ENCODE measurements around the gene FUT8. TPM values are rescaled to one million over a fixed set of nuclear protein-coding genes. Genes with fewer than 3 reads are reported as not detected.

Gene FUT8
- total and polyA plus RNA-seq, 2 of the 8 experiments (the other 6 are each of a cell fraction or from before 2014, with no cell fraction given) = 10.5 to 25.1 TPM

DNA sequence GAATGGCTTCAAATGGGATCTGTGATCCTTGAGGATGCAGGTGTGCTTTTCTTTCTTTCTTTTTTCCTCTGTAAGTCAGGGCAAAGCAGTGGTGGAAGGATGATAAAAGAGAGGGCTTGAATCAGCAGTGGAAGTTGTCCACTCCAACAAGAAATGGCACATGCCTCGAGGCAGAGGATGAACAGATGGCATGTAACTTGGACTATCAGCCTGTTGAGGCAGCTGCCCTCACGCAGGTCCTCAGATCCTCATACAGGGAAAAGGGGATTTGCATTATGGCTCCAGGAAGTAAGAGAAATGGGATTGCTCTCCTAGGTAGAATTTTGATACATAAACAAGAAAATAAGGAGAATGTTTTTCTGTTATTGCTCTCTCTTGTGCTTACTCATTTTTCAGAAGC lies 368.0 kb downstream of the FUT8 start:
- H3K4ac ChIP-seq (replicated peaks; ENCODE audit: insufficient read length, low read depth, low read length) = no peak overlapping the region
- H2BK12ac ChIP-seq (ENCODE audit: low read depth, low read length) = no peak overlapping the region
- no peak overlapping the region for H3K9ac ChIP-seq (replicated peaks in 1 of 4; ENCODE audit: extremely low read depth in 1 of 4, low read depth in 3 of 4, low read length in 3 of 4)
- no peaks in the 10 kb centered on the region for H4K20me1 ChIP-seq (replicated peaks in 1 of 2; ENCODE audit: control insufficient read depth in 1 of 2, insufficient read depth in 2 of 2, low read length in 2 of 2)
- no peaks in the 10 kb centered on the region for H3K23me2 ChIP-seq (ENCODE audit: low read depth, low read length)
- no peak overlapping the region for H2BK120ac ChIP-seq (replicated peaks; ENCODE audit: low read depth, low read length)
- H3K79me1 ChIP-seq (ENCODE audit: low read depth, low read length) = no peaks in the 10 kb centered on the region
- no peak overlapping the region for H3K18ac ChIP-seq (ENCODE audit: extremely low read depth, low read length)
- POLR2A ChIA-PET (ENCODE audit: partially characterized antibody) = no interaction called here
- H4K5ac ChIP-seq (ENCODE audit: insufficient read length, low read depth, low read length) = no peak overlapping the region
- H2AFZ ChIP-seq (ENCODE audit: low read length) = no peak overlapping the region
- H3K27me3 ChIP-seq (replicated peaks in 1 of 4; ENCODE audit: control insufficient read depth in 3 of 4, extremely low read depth in 1 of 4, insufficient read depth in 3 of 4, low read length in 3 of 4) = no peaks in the 10 kb centered on the region
- no peak overlapping the region for H3K4me2 ChIP-seq (ENCODE audit: insufficient read depth in 1 of 2, low read depth in 2 of 2, low read length in 2 of 2)
- no peak overlapping the region for H3K14ac ChIP-seq (ENCODE audit: insufficient read length)
- FAIRE-seq (no peak), DNase-seq (ENCODE audit: low read depth in 1 of 2, low spot score in 2 of 2) (no peak)
- H2BK15ac ChIP-seq (ENCODE audit: low read length) = no peak overlapping the region
- no peaks in the 10 kb centered on the region for H3K9me3 ChIP-seq (ENCODE audit: insufficient read depth in 2 of 2, low read depth in 1 of 2, low read length in 1 of 2)
- H4K8ac ChIP-seq (ENCODE audit: extremely low read depth, insufficient read depth, low read length) = no peak overlapping the region
- H3K23ac ChIP-seq (ENCODE audit: insufficient read length) = no peak overlapping the region
- no peaks in the 10 kb centered on the region for H3K36me3 ChIP-seq (ENCODE audit: control insufficient read depth in 2 of 4, insufficient read depth in 4 of 4, low read length in 3 of 4)
- no peak overlapping the region for H4K91ac ChIP-seq (replicated peaks; ENCODE audit: insufficient read length, low read length)
- no peak overlapping the region for H2AK5ac ChIP-seq (ENCODE audit: low read depth, low read length)
- 71% methylated on average over 2 of the region's 2 CpGs; no CpG with 5 or more reads in 1 of the 2 experiments for WGBS, 2 experiments (ENCODE audit: extremely low coverage in 1 of 2, insufficient coverage in 1 of 2, insufficient read length in 1 of 2, insufficient replicate concordance in 2 of 2, low coverage in 1 of 2, low lambda C conversion rate in 2 of 2, missing lambda C conversion rate in 1 of 2)
- H3K79me2 ChIP-seq (ENCODE audit: control insufficient read depth in 1 of 2, insufficient read depth in 2 of 2, low read length in 2 of 2) = no peaks in the 10 kb centered on the region
- no peak overlapping the region for H3K27ac ChIP-seq (ENCODE audit: low read depth, low read length)
- H2BK5ac ChIP-seq (ENCODE audit: low read depth, low read length) = no peak overlapping the region
- H2BK20ac ChIP-seq (ENCODE audit: low read length) = no peak overlapping the region
- H3K4me1 ChIP-seq (replicated peaks in 1 of 4; ENCODE audit: control insufficient read depth in 3 of 4, insufficient read depth in 4 of 4, low read length in 3 of 4) = no peaks in the 10 kb centered on the region
- H3K4me3 ChIP-seq (ENCODE audit: extremely low read depth in 1 of 4, insufficient read depth in 2 of 4, low read depth in 3 of 4, low read length in 4 of 4) = no peak overlapping the region
- no peak overlapping the region for H3K56ac ChIP-seq (replicated peaks; ENCODE audit: insufficient read length, low read depth, low read length)
- CTCF ChIA-PET (ENCODE audit: partially characterized antibody) = interaction anchor here (0.9 to 2.4 kb wide), 4 partner anchors 10 to 616 kb away, joined by 3 to 5 read pairs (median 4); no protein-coding TSS in a partner anchor
- TF ChIP-seq NANOG (IDR thresholded peaks at IDR 0.05; ENCODE audit: insufficient read depth, low read depth, low read length, poor library complexity, severe bottlenecking) (no peak), HDAC2 (IDR thresholded peaks at IDR 0.05; ENCODE audit: borderline replicate concordance in 1 of 2, low read depth in 2 of 2, low read length in 2 of 2) (no peak), TAF7 (optimal IDR thresholded peaks at IDR 0.05; ENCODE audit: borderline replicate concordance, low read depth, low read length) (no peak), PHF8 (conservative IDR thresholded peaks at IDR 0.05; ENCODE audit: low read depth, low read length) (no peak), CTBP2 (IDR thresholded peaks at IDR 0.05; ENCODE audit: borderline replicate concordance, insufficient read depth, insufficient read length, low read length) (no peak), SRF (IDR thresholded peaks at IDR 0.05; ENCODE audit: low read depth, low read length) (no peak), KDM5A (IDR thresholded peaks at IDR 0.05; ENCODE audit: low read length) (no peak), RAD21 (IDR thresholded peaks at IDR 0.05 in 1 of 2, conservative IDR thresholded peaks at IDR 0.05 in 1 of 2; ENCODE audit: low read depth in 2 of 2, low read length in 2 of 2) (no peak), SP2 (IDR thresholded peaks at IDR 0.05; ENCODE audit: low read length) (no peak), TBP (IDR thresholded peaks at IDR 0.05; ENCODE audit: low read depth, low read length) (no peak), SUZ12 (IDR thresholded peaks at IDR 0.05; ENCODE audit: low read length) (no peak)
- TF ChIP-seq, protein P1, sequence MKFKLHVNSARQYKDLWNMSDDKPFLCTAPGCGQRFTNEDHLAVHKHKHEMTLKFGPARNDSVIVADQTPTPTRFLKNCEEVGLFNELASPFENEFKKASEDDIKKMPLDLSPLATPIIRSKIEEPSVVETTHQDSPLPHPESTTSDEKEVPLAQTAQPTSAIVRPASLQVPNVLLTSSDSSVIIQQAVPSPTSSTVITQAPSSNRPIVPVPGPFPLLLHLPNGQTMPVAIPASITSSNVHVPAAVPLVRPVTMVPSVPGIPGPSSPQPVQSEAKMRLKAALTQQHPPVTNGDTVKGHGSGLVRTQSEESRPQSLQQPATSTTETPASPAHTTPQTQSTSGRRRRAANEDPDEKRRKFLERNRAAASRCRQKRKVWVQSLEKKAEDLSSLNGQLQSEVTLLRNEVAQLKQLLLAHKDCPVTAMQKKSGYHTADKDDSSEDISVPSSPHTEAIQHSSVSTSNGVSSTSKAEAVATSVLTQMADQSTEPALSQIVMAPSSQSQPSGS (IDR thresholded peaks at IDR 0.05; ENCODE audit: low read length) = no peak

Measured in H1 (cell line).